ENCODE data around the gene GET3.
"Not testable (repeated sequence)": the region's sequence is repeated elsewhere in the genome, so short reads cannot be mapped to it uniquely, and the experiment has no call there.

The GET3 gene

GRCh38 chr19:12715102-12715501 is 22.2 kb upstream of the GET3 start:
- no peak for DNase-seq (ENCODE audit: low spot score)

GRCh38 chr19:12715929-12716328 is 21.4 kb upstream of the GET3 start:
- no peak for DNase-seq (ENCODE audit: low spot score)

GRCh38 chr19:12720296-12720695 is 17.0 kb upstream of the GET3 start:
- no peak for DNase-seq (ENCODE audit: low spot score)

- DNase-seq (ENCODE audit: low spot score): no peak
Observed at GRCh38 chr19:12720851-12721655, 16.2 kb upstream of the GET3 start.

- peak; percentile 38 for DNase-seq (ENCODE audit: low spot score)
Observed at GRCh38 chr19:12721656-12722565, 15.4 kb upstream of the GET3 start.

GRCh38 chr19:12722566-12723380 is 14.5 kb upstream of the GET3 start:
- DNase-seq (ENCODE audit: low spot score): peak; percentile 99

GRCh38 chr19:12723381-12723640 is 14.0 kb upstream of the GET3 start:
- DNase-seq (ENCODE audit: low spot score): no peak

GRCh38 chr19:12723641-12724426 is 13.5 kb upstream of the GET3 start, which contains the start of gene TNPO2:
TSS of gene TNPO2 (minus strand) at chr19:12723932. CDS start at chr19:12720977, 2,955 bp downstream.
- DNase-seq (ENCODE audit: low spot score): peak; percentile 77

GRCh38 chr19:12725612-12726011 is 11.7 kb upstream of the GET3 start:
- not testable (repeated sequence) for DNase-seq (ENCODE audit: low spot score)

- DNase-seq (ENCODE audit: low spot score): no peak
Observed at GRCh38 chr19:12726988-12727316, 10.3 kb upstream of the GET3 start.

GRCh38 chr19:12727745-12728433 is 9.4 kb upstream of the GET3 start:
- no peak for DNase-seq (ENCODE audit: low spot score)

- no peak for DNase-seq (ENCODE audit: low spot score)
Observed at GRCh38 chr19:12730064-12730463, 7.2 kb upstream of the GET3 start.

GRCh38 chr19:12731337-12731736 is 6.0 kb upstream of the GET3 start:
- no peak for DNase-seq (ENCODE audit: low spot score)

GRCh38 chr19:12733369-12734214 is 3.7 kb upstream of the GET3 start:
- DNase-seq (ENCODE audit: low spot score): no peak

- DNase-seq (ENCODE audit: low spot score): no peak
Observed at GRCh38 chr19:12737835-12738351, 596 bp downstream of the GET3 start.

GRCh38 chr19:12745166-12745897 is 8.0 kb downstream of the GET3 start:
- DNase-seq (ENCODE audit: low spot score): no peak

GRCh38 chr19:12748489-12748888 is 11.2 kb downstream of the GET3 start:
- DNase-seq (ENCODE audit: low spot score): no peak

- DNase-seq (ENCODE audit: low spot score): no peak
Observed at GRCh38 chr19:12749938-12750521, 12.7 kb downstream of the GET3 start.
